SK-N-SH treated with all-trans-retinoic acid at 6 μM for 48 hours (cell line): ENCODE measurements around the gene SDCCAG8.
A peak's percentile ranks its signal among the peaks of the same experiment; 100 is the strongest.

ENCODE experiments used
- ATAC-seq: fragments of 200-7000 bp; cut with Tn5 transposase; 3 replicates; pipeline ENCODE4 v1.9.1; 2020; ENCODE audit warnings: mild to moderate bottlenecking, moderate library complexity
- ARNTL ChIP-seq: fragments of 450-650 bp; formaldehyde crosslinking; IDR thresholded peaks from 2 replicates; pipeline ENCODE4 v1.5.0; 2020; ENCODE audit warnings: low read depth, mild to moderate bottlenecking, moderate library complexity, borderline replicate concordance
- ESRRG ChIP-seq: fragments of 250-450 bp; sonication (Bioruptor Pico); IDR thresholded peaks from 2 replicates; pipeline ENCODE4 v1.6.1; 2021; ENCODE audit warnings: mild to moderate bottlenecking
- GLIS3 ChIP-seq: fragments of 250-450 bp; sonication (Bioruptor Pico); IDR thresholded peaks from 2 replicates; pipeline ENCODE4 v1.5.0; 2020; ENCODE audit warnings: mild to moderate bottlenecking, moderate library complexity
- ISL1 ChIP-seq: fragments of 250-450 bp; sonication (Bioruptor Pico); IDR thresholded peaks from 2 replicates; pipeline ENCODE4 v2.1.2; 2022; ENCODE audit warnings: mild to moderate bottlenecking, moderate library complexity
- PATZ1 ChIP-seq: fragments of 250-450 bp; sonication (Bioruptor Pico); IDR thresholded peaks from 2 replicates; pipeline ENCODE4 v1.8.0; 2020; ENCODE audit warnings: mild to moderate bottlenecking, moderate library complexity, borderline replicate concordance
- PPARA ChIP-seq: fragments of 250-450 bp; sonication (Bioruptor Pico); IDR thresholded peaks from 2 replicates; pipeline ENCODE4 v1.5.0; 2020; ENCODE audit warnings: mild to moderate bottlenecking, borderline replicate concordance
- SNAI2 ChIP-seq: fragments of 250-450 bp; sonication (Bioruptor Pico); IDR thresholded peaks from 2 replicates; pipeline ENCODE4 v1.5.0; 2020; ENCODE audit warnings: mild to moderate bottlenecking, moderate library complexity
- TCF4 ChIP-seq: fragments of 250-450 bp; sonication (Bioruptor Pico); IDR thresholded peaks from 2 replicates; pipeline ENCODE4 v1.8.0; 2021; ENCODE audit warnings: mild to moderate bottlenecking, moderate library complexity, borderline replicate concordance
- TOX ChIP-seq: fragments of 250-450 bp; sonication (Bioruptor Pico); IDR thresholded peaks from 2 replicates; pipeline ENCODE4 v1.8.0; 2021; ENCODE audit warnings: mild to moderate bottlenecking, moderate library complexity, borderline replicate concordance
- TSHZ2 ChIP-seq: fragments of 250-450 bp; sonication (Bioruptor Pico); IDR thresholded peaks from 2 replicates; pipeline ENCODE4 v1.5.0; 2020; ENCODE audit warnings: mild to moderate bottlenecking, moderate library complexity
- ZC3H10 ChIP-seq: fragments of 250-450 bp; sonication (Bioruptor Pico); IDR thresholded peaks from 2 replicates; pipeline ENCODE4 v1.5.1; 2021; ENCODE audit warnings: mild to moderate bottlenecking, moderate library complexity
- ZFP3 ChIP-seq: fragments of 250-450 bp; sonication (Bioruptor Pico); IDR thresholded peaks from 2 replicates; pipeline ENCODE4 v1.5.0; 2020; ENCODE audit warnings: mild to moderate bottlenecking, moderate library complexity
- ZFP30 ChIP-seq: fragments of 450-650 bp; formaldehyde crosslinking; IDR thresholded peaks from 2 replicates; pipeline ENCODE4 v1.5.0; 2022; ENCODE audit warnings: mild to moderate bottlenecking, moderate library complexity
- ZNF70 ChIP-seq: fragments of 450-650 bp; formaldehyde crosslinking; IDR thresholded peaks from 2 replicates; pipeline ENCODE4 v1.5.0; 2020; ENCODE audit warnings: mild to moderate bottlenecking, moderate library complexity
- ZNF8 ChIP-seq: fragments of 450-650 bp; formaldehyde crosslinking; IDR thresholded peaks from 2 replicates; pipeline ENCODE4 v1.5.0; 2020; ENCODE audit warnings: mild to moderate bottlenecking, moderate library complexity
- TF ChIP-seq, protein P1 (sequence below): fragments of 250-450 bp; sonication (Bioruptor Pico); IDR thresholded peaks from 2 replicates; pipeline ENCODE4 v1.8.0; 2021; ENCODE audit warnings: low read depth, mild to moderate bottlenecking, moderate library complexity, borderline replicate concordance
- TF ChIP-seq, protein P2 (sequence below): fragments of 250-450 bp; sonication (Bioruptor Pico); IDR thresholded peaks from 2 replicates; pipeline ENCODE4 v1.5.1; 2020; ENCODE audit warnings: low read depth, mild to moderate bottlenecking, moderate library complexity
- TF ChIP-seq, protein P3 (sequence below): fragments of 250-450 bp; sonication (Bioruptor Pico); IDR thresholded peaks from 2 replicates; pipeline ENCODE4 v1.5.1; 2021; ENCODE audit warnings: mild to moderate bottlenecking, moderate library complexity

SDCCAG8 gene

GRCh38 chr1:243291292-243291691 lies 35.5 kb downstream of the SDCCAG8 start (continued):
- TF ChIP-seq, protein P1, sequence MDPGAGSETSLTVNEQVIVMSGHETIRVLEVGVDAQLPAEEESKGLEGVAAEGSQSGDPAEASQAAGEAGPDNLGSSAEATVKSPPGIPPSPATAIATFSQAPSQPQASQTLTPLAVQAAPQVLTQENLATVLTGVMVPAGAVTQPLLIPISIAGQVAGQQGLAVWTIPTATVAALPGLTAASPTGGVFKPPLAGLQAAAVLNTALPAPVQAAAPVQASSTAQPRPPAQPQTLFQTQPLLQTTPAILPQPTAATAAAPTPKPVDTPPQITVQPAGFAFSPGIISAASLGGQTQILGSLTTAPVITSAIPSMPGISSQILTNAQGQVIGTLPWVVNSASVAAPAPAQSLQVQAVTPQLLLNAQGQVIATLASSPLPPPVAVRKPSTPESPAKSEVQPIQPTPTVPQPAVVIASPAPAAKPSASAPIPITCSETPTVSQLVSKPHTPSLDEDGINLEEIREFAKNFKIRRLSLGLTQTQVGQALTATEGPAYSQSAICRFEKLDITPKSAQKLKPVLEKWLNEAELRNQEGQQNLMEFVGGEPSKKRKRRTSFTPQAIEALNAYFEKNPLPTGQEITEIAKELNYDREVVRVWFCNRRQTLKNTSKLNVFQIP (CRISPR knock-in tag), result no peak
- TF ChIP-seq ZFP3 (CRISPR knock-in tag), result no peak
- no peak for TF ChIP-seq ESRRG (CRISPR knock-in tag)
- no peak for TF ChIP-seq TCF4 (CRISPR knock-in tag)
- no peak for TF ChIP-seq ZC3H10 (CRISPR knock-in tag)
- TF ChIP-seq, protein P2, sequence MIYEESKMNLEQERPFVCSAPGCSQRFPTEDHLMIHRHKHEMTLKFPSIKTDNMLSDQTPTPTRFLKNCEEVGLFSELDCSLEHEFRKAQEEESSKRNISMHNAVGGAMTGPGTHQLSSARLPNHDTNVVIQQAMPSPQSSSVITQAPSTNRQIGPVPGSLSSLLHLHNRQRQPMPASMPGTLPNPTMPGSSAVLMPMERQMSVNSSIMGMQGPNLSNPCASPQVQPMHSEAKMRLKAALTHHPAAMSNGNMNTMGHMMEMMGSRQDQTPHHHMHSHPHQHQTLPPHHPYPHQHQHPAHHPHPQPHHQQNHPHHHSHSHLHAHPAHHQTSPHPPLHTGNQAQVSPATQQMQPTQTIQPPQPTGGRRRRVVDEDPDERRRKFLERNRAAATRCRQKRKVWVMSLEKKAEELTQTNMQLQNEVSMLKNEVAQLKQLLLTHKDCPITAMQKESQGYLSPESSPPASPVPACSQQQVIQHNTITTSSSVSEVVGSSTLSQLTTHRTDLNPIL (CRISPR knock-in tag), result no peak
- no peak for TF ChIP-seq ZFP30
- no peak for TF ChIP-seq GLIS3 (CRISPR knock-in tag)

DNA sequence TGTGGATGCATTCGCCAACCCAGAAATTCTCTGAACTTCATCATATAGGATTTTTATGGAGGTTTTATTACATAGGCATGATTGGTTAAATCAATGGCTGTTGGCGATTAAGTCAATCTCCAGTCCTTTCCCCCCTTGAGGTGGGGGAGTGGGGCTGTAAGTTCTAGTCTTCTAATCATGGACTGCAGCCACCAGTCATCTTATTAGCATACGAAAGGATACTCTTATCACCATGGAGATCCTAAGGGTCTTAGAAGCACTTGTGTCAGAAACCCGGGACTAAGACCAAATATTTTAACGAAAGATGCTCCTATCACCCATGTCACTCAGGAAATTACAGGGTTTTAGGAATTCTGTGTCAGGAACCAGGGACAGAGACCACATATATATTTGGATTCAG lies 36.3 kb downstream of the SDCCAG8 start:
- ATAC-seq, result no peak

GRCh38 chr1:243293941-243294722 lies 38.3 kb downstream of the SDCCAG8 start:
- peak; percentile 71 for ATAC-seq
- TF ChIP-seq TCF4 (CRISPR knock-in tag) (no peak), ZFP3 (CRISPR knock-in tag) (no peak), TOX (CRISPR knock-in tag) (no peak), SNAI2 (CRISPR knock-in tag) (no peak), ZNF70 (no peak), GLIS3 (CRISPR knock-in tag) (no peak), ZFP30 (no peak)
- TF ChIP-seq, protein P3, sequence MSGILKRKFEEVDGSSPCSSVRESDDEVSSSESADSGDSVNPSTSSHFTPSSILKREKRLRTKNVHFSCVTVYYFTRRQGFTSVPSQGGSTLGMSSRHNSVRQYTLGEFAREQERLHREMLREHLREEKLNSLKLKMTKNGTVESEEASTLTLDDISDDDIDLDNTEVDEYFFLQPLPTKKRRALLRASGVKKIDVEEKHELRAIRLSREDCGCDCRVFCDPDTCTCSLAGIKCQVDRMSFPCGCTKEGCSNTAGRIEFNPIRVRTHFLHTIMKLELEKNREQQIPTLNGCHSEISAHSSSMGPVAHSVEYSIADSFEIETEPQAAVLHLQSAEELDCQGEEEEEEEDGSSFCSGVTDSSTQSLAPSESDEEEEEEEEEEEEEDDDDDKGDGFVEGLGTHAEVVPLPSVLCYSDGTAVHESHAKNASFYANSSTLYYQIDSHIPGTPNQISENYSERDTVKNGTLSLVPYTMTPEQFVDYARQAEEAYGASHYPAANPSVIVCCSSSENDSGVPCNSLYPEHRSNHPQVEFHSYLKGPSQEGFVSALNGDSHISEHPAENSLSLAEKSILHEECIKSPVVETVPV (CRISPR knock-in tag), result no peak
- TF ChIP-seq, protein P2 (CRISPR knock-in tag), result no peak

More for the DNA sequence above, 36.3 kb downstream of the SDCCAG8 start:
- no peak for TF ChIP-seq ARNTL
- TF ChIP-seq PPARA, result no peak
- no peak for TF ChIP-seq ZFP30
- TF ChIP-seq TCF4 (CRISPR knock-in tag), result no peak
- TF ChIP-seq ISL1 (CRISPR knock-in tag), result no peak
- TF ChIP-seq, protein P2 (CRISPR knock-in tag), result no peak
- no peak for TF ChIP-seq PATZ1 (CRISPR knock-in tag)
- TF ChIP-seq TOX (CRISPR knock-in tag), result no peak
- no peak for TF ChIP-seq TSHZ2 (CRISPR knock-in tag)
- no peak for TF ChIP-seq GLIS3 (CRISPR knock-in tag)
- no peak for TF ChIP-seq ZNF8 (CRISPR knock-in tag)
